Breast epithelium (tissue), 3 donors: ENCODE data around the gene UBXN6.

ENCODE experiments used
- POLR2A ChIP-seq: fragments of 450-650 bp; IDR thresholded peaks from one replicate; pipeline ENCODE4 v1.6.1; 2016; ENCODE audit warnings: antibody characterized with exemption, mild to moderate bottlenecking, moderate library complexity
- POLR2AphosphoS5 ChIP-seq, 3 donors: sonication (generic); formaldehyde crosslinking; IDR thresholded peaks; one replicate each; pipeline ENCODE4 v1.6.1; 2017; ENCODE audit warnings: antibody characterized with exemption in 3 of 3
- TF ChIP-seq, protein P1 (sequence below), 3 donors: fragments of 450-650 bp; IDR thresholded peaks; one replicate each; pipeline ENCODE4 v1.5.1; 2016 to 2017; ENCODE audit warnings: antibody characterized with exemption in 3 of 3, mild to moderate bottlenecking in 3 of 3, moderate library complexity in 3 of 3

DNA sequence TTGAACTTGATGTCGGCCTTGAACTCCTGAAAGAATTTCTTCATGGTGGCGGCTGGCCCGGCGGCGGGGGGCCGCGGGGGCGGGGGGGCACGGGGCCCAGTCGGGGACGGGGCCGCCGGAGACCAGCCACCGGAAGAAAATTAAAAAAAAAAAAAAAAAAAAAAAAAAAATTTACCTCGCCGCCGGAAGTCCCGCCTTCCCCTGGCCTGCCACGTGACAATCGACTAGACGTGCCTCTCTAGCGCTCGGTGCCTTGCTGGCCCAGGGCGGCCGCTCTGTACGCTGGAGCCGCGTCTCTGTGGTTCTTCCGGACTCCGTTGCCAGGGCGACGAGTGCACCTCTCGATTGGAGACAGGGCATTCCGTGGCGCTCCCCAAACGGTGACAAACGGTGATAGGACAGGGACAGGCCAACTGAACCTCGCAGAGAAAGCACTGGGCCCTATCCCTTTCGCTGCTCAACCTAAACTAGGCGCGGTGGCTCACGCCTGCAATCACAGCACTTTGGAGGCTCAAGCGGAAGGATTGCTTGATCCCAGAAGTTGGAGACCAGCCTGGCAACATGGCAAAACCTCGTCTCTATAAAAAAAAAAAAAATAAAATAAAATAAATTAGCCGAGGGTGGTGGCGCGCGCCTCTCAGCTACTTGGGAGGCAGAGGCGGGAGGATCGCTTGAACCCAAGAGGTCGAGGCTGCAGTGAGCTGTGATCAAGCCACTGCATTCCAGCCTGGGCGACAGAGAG lies at the start of gene UBXN6:
- no peak for TF ChIP-seq POLR2A
- TF ChIP-seq, protein P1, sequence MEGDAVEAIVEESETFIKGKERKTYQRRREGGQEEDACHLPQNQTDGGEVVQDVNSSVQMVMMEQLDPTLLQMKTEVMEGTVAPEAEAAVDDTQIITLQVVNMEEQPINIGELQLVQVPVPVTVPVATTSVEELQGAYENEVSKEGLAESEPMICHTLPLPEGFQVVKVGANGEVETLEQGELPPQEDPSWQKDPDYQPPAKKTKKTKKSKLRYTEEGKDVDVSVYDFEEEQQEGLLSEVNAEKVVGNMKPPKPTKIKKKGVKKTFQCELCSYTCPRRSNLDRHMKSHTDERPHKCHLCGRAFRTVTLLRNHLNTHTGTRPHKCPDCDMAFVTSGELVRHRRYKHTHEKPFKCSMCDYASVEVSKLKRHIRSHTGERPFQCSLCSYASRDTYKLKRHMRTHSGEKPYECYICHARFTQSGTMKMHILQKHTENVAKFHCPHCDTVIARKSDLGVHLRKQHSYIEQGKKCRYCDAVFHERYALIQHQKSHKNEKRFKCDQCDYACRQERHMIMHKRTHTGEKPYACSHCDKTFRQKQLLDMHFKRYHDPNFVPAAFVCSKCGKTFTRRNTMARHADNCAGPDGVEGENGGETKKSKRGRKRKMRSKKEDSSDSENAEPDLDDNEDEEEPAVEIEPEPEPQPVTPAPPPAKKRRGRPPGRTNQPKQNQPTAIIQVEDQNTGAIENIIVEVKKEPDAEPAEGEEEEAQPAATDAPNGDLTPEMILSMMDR (IDR thresholded peaks at IDR 0.05): no peak
- peak; percentile 56 to 67 (median 64) for TF ChIP-seq POLR2AphosphoS5 (IDR thresholded peaks at IDR 0.05)
